ENCODE data around the gene PRDX3. TPM values are rescaled to one million over a fixed set of nuclear protein-coding genes. Genes with fewer than 3 reads are reported as not detected.

PRDX3 gene
- total RNA-seq: 132 and 139 TPM in 2 replicates

DNA sequence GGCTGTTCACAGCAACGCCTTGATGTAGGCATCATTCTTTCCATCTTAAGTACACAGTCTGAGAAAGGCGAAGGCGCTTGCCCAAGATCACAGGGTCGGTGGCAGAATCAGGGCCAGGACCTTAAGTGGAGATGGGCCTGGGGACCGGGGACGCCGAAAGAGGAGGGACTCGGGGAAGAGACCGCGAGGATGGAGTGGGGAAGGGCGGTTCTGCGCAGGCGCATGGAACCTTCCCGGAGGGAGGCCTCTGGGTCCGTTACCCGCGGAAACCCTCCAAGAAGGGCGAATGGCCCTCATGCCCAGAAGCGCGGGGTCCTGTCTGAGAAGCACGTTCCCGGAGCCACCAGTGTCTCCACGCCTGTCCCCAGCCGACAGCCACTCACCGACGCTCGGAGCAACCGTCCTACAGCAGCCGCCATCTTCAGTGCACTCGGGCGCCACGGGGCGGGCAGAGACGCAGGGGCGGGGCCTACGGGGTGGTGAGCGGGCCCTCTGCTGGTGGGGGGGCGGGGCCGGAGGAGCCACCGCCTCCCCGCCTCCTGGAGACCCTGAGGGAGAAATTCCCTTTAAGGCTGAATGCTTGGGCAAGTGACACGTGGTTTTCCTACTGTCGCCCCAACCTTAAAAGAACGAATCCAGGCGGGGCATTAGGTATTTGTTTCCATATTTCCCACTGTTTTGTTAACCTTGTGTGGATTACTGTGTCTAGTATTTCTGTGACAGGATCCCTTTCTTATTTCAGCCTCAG is at the start of gene PRDX3:
TSS of gene PRDX3 (minus strand) at position 441 of the 748 bp plus-strand sequence. CDS start at position 419, 22 bp downstream.
- intact Hi-C loops (cut with micrococcal nuclease): loop anchor here (1.0 to 10.0 kb wide), 11 partner anchors 13 to 694 kb away; partner anchors contain the start of genes BAG3, DENND10, EIF3A and GRK5

DNA sequence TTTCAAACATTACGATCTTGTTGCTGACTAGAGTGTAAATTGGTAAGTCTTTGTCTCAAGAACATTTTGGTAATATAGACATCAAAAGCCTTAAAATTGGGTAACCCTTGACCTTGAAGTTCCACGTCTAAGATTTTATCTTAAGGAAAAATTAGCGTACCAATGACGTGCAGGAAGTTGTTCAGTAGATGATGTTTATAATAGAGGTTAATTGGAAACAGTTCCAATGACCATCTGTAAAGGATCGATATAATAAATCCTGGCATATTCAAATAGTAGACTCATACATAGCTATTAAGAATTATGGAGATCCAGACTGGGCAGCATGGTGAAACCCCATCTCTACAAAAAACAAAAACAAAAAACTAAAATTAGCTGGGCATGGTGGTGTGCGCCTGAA is 49.2 kb upstream of the PRDX3 start:
- intact Hi-C loops (cut with micrococcal nuclease): no loop called here

DNA sequence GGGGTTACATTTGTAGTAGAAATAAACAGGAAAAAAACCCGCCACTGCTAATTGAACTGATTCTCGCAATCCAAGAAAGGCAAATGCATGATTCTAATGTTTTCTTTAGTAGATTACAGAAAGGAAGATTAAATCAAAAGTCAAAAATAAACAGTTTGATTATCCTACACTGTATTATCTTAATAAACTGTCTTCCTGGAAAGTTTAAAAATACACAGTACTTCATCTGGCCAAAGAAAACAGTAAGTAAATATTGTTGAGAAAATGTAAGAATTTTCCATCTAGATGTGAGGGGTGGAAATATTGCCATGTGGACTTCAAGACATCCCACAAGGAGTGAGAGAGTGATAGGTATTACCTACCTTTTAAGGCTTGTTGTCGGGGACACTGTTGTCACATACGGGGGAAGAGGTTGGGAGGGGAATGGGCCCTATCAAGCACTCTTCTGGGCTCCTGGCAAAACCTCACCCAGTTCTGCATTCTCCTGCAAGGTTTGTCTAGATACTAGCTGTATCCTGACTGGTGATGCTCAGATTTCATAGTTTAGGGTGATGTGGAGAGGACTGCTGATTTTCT is 46.6 kb upstream of the PRDX3 start:
- intact Hi-C loops (cut with micrococcal nuclease): no loop called here

DNA sequence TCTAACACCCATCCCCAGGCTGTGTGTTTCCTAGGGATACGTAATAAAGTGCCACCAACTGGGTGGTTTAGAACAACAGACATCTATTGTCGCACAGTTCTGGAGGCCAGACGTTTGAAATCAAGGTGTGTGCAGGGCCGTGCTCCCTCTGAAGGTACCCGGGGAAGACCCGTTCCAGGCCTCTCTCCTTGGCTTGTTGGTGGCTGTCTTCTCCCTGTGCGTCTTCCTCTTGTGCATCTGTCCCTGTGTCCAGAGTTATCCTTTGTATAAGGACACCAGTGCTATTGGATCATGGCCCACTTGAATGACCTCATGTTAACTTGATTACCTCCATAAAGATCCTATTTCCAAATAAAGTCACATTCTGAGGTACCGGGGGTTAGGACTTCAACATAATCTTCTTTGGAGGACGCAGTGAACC is 44.4 kb upstream of the PRDX3 start:
- intact Hi-C loops (cut with micrococcal nuclease): no loop called here

DNA sequence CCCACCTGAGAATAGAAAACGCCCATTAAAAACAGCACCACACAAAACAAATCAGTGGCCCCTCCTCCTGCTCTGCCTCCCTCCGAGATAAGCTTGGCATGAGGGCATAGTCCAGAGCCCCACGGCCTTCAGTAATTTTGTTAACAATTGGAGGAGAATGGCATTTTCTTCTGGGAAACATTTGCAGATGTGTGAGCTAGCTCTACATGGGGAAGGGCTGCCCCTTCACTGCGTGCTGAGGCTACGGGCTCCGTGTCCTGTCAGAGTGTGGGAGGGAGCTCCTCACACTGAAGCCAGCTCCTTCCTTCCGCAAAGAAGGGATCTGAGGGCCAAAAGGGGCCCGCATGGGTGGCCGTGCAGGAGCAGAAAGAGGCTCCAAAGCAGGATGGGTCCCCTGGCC is 43.9 kb upstream of the PRDX3 start:
- intact Hi-C loops (cut with micrococcal nuclease): no loop called here

DNA sequence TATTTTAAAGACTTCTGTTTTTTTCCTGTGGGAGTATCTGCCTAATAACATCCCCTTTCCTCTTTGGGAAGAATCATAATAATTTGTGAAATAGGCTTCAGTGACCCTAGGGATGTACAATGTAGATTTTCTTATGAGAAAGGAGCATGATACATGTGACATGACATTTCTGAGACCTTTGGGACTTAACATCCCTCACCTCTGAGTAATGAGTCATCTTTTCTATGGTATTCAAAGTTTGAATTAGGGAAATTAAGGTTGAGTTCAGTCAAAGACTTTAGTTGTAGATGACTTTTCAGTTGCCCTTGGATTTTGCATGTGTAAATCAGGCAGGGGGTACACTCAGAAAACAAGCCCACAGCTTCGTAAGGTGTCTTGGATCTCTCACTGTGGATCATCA is 43.1 kb upstream of the PRDX3 start:
- intact Hi-C loops (cut with micrococcal nuclease): no loop called here

DNA sequence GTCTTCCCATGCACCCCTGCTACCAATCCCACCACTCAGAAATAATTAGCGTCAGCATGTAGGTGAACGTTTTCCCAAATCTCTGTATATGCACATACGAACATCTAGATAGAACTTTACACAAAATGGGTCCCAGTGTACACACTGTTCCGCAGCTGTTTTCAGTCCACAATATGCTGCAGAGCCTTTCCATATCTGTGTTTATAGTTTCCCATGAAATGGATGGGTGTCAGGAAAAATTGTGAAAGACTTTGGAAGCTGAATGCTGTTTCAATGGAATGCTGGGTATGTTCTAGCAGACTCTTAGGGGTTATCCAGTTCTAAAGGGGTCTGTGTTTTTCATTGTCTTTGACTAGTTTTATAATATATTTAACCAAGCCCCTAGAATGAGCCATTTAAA is 42.6 kb upstream of the PRDX3 start:
- intact Hi-C loops (cut with micrococcal nuclease): no loop called here

DNA sequence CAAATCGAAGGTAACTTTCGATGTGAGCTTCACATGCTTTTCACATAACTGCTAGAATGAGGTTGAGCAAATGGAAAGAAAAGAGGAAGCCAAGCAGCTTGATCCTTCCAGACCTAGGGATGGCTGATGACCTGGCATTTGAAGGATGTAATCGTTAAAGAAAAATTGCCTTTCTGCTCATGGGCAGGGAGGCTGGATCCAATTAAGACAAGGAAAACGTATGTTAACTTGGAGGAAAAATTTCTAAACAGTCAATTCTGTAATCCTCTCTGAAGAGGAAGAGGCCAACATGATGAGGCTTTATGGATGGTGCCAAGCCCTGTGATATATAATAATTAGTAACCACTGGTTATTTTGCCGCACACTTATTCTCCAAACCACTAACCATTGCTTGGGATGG is 41.3 kb upstream of the PRDX3 start:
- intact Hi-C loops (cut with micrococcal nuclease): no loop called here

DNA sequence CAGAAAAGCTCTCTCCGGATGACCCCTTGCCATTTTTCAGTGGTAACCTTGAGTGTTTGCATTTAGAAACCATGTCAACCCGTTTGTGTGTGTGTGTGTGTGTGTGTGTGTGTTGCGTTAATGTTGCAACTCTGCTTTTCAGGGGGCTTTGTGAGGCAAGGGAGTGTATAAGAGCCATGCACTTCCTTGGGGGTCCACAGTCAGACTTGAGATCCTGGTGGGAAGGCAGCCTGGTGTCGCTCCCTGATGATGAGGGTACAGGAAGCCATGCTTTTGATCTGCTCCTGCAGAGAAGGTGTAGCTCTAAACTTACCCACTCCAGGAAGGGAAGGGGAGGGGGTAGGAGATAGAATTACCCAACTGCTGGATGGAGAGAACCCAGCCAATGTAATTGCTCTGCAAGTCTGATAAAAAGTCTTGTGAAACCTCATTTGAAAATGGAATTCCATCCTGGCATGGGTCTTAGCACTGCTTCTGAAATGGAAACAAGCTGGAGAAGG is 39.4 kb upstream of the PRDX3 start:
- intact Hi-C loops (cut with micrococcal nuclease): no loop called here

DNA sequence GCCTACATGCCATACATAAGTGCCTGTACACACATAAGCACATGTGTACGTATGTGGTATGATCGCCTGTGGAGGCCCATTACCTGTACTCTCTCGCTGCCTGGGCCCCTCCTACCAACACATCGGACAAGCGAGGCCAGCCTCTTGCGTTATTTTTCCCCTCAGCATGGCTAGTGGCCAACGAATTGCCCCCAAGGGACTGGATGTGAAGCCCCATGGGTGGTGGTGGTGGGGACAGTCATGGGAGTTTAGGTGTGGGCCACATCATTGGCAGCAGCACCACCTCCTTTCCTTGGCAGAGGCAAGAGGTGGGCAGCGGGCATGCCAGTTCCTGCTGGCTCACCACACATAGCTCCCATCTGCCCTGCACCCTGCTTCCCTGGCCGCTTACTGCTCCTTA is 38.8 kb upstream of the PRDX3 start:
- intact Hi-C loops (cut with micrococcal nuclease): no loop called here

DNA sequence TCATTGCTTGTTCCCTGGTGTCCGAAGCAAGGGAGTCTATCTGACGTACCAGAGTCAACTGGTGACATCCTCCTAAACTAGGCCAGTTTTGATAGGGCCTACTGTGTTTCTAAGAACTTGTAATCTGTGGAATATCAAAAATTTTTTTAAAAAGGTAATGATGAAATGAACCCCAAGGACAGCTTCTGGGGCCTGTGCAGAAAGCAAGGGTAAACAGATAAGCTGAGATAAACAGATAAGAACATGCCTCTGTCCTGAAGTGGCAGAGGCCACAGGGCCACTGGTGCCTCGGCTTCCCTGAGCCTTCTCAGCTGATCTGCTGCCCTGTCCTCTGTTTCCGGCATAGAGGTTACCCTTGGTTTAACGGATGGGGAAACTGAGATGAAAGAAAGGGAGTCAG is 37.5 kb upstream of the PRDX3 start:
- intact Hi-C loops (cut with micrococcal nuclease): no loop called here

DNA sequence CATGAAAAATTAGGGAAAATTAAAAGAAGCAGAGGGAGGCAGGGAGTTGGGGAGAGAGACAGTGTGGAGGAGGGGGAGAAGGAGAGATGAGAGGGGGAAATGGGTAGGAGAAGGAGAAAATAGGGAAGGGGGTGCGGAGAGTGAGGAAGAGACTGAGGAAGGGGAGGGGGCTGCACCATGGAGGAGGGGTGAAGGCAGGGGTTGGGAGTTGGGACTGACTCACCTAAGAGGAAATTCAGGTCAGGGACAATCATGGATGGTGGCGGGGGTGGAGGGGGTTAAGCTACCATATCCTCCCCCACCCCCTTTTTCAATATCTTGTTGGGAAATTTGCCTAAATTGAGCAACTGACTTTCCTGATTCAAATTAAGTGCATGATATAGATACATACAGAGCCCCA is 36.8 kb upstream of the PRDX3 start:
- intact Hi-C loops (cut with micrococcal nuclease): no loop called here

DNA sequence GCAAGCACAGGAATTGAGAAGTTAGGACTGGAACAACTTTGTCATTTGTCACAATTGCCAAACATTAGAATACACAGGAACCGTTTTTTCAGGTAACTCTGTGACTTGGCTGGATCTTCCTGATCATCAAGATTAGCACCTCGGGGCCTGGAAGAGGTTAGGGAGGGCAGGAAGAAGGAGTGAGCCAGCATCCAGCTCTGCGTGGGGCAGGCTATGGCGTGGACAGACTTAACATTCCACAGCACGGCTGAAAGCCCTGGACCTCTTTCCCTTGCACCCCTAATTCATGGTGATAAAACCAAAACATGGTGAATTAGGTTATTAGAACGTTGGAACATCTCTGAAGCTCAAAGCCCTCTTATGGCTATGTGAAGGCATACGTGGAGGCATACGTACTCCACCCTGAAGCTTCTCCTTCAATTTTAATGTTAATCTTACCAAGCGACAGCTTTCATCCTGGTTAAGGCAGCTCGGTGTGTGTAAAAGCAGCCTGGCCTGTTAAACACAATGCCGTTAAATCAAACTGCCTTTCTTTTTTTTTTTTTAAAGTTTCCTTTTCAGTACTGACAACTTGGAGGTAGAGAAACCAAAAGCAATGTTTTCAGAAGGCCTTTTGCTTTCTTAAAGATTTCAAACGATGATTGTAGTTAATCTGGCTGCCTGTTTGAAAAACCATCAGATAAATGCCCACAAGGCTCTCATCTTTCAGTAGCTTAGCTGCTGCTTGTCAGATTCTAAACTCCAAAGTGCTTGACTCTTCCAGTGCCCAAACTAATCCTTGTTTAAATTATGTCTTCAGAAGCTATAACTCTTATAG is 33.2 kb upstream of the PRDX3 start:
- intact Hi-C loops (cut with micrococcal nuclease): loop anchor here (1.0 to 5.0 kb wide), 4 partner anchors 33 to 94 kb away; no protein-coding TSS in a partner anchor

DNA sequence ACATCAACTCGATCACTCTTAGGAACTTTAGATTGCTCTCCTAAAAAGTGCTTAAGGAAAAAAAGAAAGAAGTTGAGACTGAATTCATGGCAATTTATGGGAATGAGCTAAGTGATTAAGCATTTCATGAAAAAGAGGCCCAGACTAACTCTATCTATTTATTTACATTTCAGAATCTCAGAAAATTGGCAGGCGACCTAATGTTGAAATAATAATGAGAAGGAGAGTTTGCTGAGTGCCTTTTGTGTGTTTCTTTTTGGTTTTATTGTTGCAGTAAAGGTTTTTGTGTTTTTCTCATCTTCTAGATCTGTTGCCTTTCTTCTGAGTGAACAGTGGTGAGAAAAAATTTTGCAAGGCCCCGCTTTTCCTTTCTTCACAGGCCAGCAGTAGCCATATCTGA is 32.6 kb upstream of the PRDX3 start:
- intact Hi-C loops (cut with micrococcal nuclease): loop anchor here (5.0 kb wide), 1 partner anchor 76 kb away; no protein-coding TSS in a partner anchor

DNA sequence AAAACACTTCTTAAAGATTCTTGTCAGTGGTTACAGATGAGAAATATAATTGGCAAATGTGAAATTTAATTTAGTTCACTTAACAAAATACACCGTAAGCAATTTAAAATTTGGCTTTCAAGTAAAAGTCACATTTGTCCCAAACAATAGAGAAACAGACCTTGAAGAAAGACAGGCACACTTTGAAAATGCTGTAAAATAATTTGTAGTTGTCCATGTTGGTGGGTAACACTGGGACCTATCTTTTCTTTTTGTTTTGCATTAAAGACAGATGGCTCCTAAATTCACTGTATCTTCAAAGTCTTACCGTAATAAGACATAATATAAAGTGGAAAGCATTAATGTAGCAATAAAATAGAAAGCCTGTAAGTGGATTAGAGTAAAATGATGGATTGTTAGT is 32.0 kb upstream of the PRDX3 start:
- intact Hi-C loops (cut with micrococcal nuclease): loop anchor here (5.0 kb wide), 1 partner anchor 77 kb away; no protein-coding TSS in a partner anchor

DNA sequence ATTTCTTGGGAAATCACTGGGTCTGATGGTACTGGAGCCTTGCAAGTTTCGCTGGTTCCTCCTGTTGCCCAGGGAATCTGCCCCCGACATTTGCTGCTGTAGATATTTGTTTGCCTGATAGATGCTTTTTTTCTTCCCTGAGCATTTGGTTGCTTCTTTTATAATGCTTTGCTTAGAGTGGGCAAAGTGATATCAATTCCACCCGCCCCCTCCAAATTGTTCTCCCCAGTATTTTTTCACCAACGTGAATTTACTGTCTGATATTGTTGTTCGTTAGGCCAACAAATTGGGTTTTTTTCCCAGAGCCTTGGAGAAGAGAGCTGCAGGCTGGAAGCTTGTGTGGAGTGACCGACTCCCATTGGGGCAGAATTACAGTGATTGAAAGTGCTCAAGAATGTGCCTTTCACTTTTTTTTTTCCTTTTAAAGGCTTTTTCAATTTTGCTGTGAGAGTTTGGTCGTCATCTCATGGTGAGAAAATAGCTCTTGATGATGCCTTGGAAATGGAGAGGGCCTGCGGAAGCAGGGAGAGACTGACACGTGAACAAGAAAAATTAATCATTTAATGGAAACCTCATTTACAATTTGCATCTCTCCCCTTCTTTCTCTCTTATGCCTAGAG is 31.2 kb upstream of the PRDX3 start:
- intact Hi-C loops (cut with micrococcal nuclease): loop anchor here (2.0 to 10.0 kb wide), 6 partner anchors 42 to 517 kb away; partner anchors contain the start of genes BAG3, CACUL1 and INPP5F

DNA sequence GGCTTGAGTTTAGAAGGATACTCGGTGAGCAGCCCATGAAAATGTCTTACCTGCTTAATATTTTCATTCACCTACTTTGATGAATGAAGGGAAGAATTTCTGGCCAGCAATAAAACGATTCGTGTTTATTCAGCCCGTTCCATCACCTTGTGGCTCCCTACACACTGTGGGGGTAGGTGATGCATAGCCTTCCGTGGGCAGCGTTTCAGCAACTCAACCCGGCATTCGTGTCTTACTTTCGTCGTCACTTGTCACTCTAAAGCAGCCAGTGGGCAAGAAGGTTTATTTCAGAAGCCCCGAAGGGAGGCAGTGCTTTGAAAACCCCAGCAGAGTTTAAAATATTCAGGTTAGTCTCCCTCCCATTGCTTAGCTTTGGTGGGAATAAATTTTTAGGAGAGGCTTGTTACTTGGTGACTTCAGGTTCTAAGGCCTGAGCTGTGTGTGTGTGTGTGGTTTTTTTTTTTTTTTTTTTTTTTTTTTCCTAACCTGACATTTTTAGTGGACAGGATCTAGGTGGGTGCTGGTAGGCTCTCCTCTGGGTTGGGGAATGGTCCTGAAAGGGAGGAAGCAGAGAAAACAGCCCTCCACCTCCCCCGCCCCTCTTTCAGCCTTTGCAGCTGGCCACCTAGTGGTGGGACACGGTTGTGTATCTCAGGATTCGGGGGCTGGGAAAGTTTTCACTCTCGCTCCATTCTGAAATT is 30.6 kb upstream of the PRDX3 start:
- intact Hi-C loops (cut with micrococcal nuclease): loop anchor here (2.0 to 10.0 kb wide), 5 partner anchors 43 to 518 kb away; partner anchors contain the start of genes BAG3, CACUL1 and INPP5F

DNA sequence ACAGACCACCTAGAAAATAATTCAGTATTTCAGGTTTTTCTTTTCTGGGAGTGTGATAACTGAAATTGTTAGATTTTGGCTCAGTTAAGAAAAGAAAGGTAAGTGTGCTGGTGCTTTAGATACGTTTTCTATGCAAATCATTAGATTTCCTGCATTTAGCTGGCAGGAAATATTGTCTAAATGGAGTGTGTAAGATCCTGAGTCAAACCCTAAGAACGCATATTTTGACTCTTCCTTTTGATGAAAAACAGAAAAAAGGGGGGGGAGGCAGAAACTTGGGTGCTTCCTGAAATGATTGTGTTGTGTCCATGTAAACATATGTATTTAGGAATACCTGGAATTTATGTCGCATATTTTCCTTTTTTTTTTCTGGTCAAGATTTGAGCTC is 29.9 kb upstream of the PRDX3 start:
- intact Hi-C loops (cut with micrococcal nuclease): loop anchor here (2.0 to 10.0 kb wide), 5 partner anchors 44 to 518 kb away; partner anchors contain the start of genes BAG3, CACUL1 and INPP5F

DNA sequence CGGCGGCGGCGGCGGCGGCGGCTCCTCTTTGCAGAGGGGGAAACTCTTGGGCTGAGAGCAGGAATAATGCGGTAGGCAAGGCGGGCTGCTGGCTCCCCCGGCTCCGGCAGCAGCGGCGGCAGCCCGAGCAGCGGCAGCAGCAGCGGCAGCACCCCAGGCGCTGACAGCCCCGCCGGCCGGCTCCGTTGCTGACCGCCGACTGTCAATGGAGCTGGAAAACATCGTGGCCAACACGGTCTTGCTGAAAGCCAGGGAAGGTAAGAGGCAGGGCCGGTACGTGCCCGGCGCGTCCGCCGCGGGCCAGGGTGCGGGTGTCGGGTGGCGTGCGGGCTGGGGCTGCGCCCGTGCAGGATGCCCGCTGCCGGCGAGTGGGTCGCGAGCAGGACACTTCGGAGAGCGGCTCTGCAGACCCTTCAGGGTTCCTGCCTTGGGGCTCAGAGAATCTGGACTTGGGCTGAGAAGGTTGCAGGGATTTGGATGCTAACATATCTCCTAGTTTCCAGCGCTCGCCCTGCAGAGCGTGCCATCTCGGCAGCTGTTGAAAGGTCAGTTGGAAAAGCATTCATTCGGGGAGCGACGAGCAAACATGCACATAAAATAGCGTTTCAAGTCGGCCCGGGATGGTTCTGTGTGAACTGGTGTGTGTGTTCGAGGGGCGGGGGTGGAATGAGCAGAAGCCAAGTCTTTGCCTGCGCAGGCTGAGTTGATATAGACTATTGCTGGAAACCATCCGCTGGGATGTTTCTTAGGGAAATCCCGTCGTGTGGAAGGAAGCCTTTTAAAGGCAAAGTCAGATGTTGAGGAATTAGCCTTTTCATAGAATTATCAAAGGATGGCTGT is 29.3 kb upstream of the PRDX3 start:
- intact Hi-C loops (cut with micrococcal nuclease): loop anchor here (1.0 to 10.0 kb wide), 16 partner anchors 30 to 664 kb away; partner anchors contain the start of genes BAG3, CACUL1, EIF3A and INPP5F
